Thyroid gland (tissue), 4 donors: ENCODE measurements around the gene KANSL3.

ENCODE experiments used
- CTCF ChIP-seq, 6 experiments: fragments of 200-600 bp in 3 of 6; fragments of 450-650 bp in 3 of 6; sonication (generic) in 3 of 6; IDR thresholded peaks; one replicate each; pipeline ENCODE4 v1.5.1; 2016 to 2019; ENCODE audit warnings: antibody characterized with exemption in 6 of 6, mild to moderate bottlenecking in 2 of 6, inconsistent platforms in 1 of 6, moderate library complexity in 1 of 6
- POLR2A ChIP-seq, 2 donors: fragments of 450-650 bp; IDR thresholded peaks; one replicate each; pipeline ENCODE4 v1.6.1; 2017; ENCODE audit warnings: antibody characterized with exemption in 2 of 2, mild to moderate bottlenecking in 2 of 2, moderate library complexity in 1 of 2

- TF ChIP-seq CTCF (IDR thresholded peaks at IDR 0.05) (no peak), POLR2A (IDR thresholded peaks at IDR 0.05) (no peak)
These were observed 89.3 kb downstream of the KANSL3 start for GRCh38 chr2:96548558-96549465.
